ENCODE data around the gene HK2.

Gene HK2

GRCh38 chr2:74922592-74923227, 88.8 kb downstream of the HK2 start:
- H3K79me2 ChIP-seq (ENCODE audit: insufficient read depth, low read length) = no peaks in the 10 kb centered on the region
- H3K9me3 ChIP-seq (ENCODE audit: insufficient read depth, low read depth, low read length) = no peaks in the 10 kb centered on the region
- TF ChIP-seq EZH2phosphoT487 (IDR thresholded peaks at IDR 0.05; ENCODE audit: borderline replicate concordance) = no peak
- TF ChIP-seq, protein P1, sequence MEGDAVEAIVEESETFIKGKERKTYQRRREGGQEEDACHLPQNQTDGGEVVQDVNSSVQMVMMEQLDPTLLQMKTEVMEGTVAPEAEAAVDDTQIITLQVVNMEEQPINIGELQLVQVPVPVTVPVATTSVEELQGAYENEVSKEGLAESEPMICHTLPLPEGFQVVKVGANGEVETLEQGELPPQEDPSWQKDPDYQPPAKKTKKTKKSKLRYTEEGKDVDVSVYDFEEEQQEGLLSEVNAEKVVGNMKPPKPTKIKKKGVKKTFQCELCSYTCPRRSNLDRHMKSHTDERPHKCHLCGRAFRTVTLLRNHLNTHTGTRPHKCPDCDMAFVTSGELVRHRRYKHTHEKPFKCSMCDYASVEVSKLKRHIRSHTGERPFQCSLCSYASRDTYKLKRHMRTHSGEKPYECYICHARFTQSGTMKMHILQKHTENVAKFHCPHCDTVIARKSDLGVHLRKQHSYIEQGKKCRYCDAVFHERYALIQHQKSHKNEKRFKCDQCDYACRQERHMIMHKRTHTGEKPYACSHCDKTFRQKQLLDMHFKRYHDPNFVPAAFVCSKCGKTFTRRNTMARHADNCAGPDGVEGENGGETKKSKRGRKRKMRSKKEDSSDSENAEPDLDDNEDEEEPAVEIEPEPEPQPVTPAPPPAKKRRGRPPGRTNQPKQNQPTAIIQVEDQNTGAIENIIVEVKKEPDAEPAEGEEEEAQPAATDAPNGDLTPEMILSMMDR (conservative IDR thresholded peaks at IDR 0.05; ENCODE audit: low read length) = no peak
- peak overlapping the region; percentile 14 for H3K4me2 ChIP-seq (ENCODE audit: low read depth, low read length, poor library complexity, severe bottlenecking)
- H3K4me1 ChIP-seq (ENCODE audit: insufficient read depth, low read length, poor library complexity, severe bottlenecking) = peaks cover 23% of the 10 kb centered on the region
- no peaks in the 10 kb centered on the region for H3K27me3 ChIP-seq (ENCODE audit: insufficient read depth, low read length, poor library complexity, severe bottlenecking)
- no peaks in the 10 kb centered on the region for H3F3A ChIP-seq (ENCODE audit: low read depth)
- no peak overlapping the region for H3K4me3 ChIP-seq (ENCODE audit: low read length, poor library complexity, severe bottlenecking)
- H4K20me1 ChIP-seq (ENCODE audit: insufficient read depth, low read length, poor library complexity, severe bottlenecking) = no peaks in the 10 kb centered on the region
- no peak overlapping the region for H3K9ac ChIP-seq (ENCODE audit: low read depth, low read length, poor library complexity, severe bottlenecking)
- H3K36me3 ChIP-seq (ENCODE audit: insufficient read depth, low read length) = no peaks in the 10 kb centered on the region
- peak overlapping the region; percentile 68; the same call in 1 of the 2 replicates for H2AFZ ChIP-seq (ENCODE audit: low read length)
- no peaks in the 10 kb centered on the region for H3K9me2 ChIP-seq (replicated peaks; ENCODE audit: low read depth, low read length)

- Histone ChIP-seq H3K4me2 (ENCODE audit: low read depth, low read length, poor library complexity, severe bottlenecking) (no peak overlapping the region), H3K79me2 (ENCODE audit: insufficient read depth, low read length) (no peaks in the 10 kb centered on the region), H3K9ac (ENCODE audit: low read depth, low read length, poor library complexity, severe bottlenecking) (no peak overlapping the region), H3K27me3 (ENCODE audit: insufficient read depth, low read length, poor library complexity, severe bottlenecking) (no peaks in the 10 kb centered on the region), H3F3A (ENCODE audit: low read depth) (no peaks in the 10 kb centered on the region), H3K4me1 (ENCODE audit: insufficient read depth, low read length, poor library complexity, severe bottlenecking) (peaks cover 25% of the 10 kb centered on the region), H3K36me3 (ENCODE audit: insufficient read depth, low read length) (no peaks in the 10 kb centered on the region), H2AFZ (ENCODE audit: low read length) (no peak overlapping the region; the same call in 1 of the 2 replicates), H3K9me2 (replicated peaks; ENCODE audit: low read depth, low read length) (no peaks in the 10 kb centered on the region), H3K9me3 (ENCODE audit: insufficient read depth, low read depth, low read length) (no peaks in the 10 kb centered on the region), H3K4me3 (ENCODE audit: low read length, poor library complexity, severe bottlenecking) (no peak overlapping the region), H4K20me1 (ENCODE audit: insufficient read depth, low read length, poor library complexity, severe bottlenecking) (no peaks in the 10 kb centered on the region)
- TF ChIP-seq EZH2phosphoT487 (IDR thresholded peaks at IDR 0.05; ENCODE audit: borderline replicate concordance) = no peak
- TF ChIP-seq, protein P1 (conservative IDR thresholded peaks at IDR 0.05; ENCODE audit: low read length) = no peak
Measured at GRCh38 chr2:74924463-74925265, 90.7 kb downstream of the HK2 start.

DNA sequence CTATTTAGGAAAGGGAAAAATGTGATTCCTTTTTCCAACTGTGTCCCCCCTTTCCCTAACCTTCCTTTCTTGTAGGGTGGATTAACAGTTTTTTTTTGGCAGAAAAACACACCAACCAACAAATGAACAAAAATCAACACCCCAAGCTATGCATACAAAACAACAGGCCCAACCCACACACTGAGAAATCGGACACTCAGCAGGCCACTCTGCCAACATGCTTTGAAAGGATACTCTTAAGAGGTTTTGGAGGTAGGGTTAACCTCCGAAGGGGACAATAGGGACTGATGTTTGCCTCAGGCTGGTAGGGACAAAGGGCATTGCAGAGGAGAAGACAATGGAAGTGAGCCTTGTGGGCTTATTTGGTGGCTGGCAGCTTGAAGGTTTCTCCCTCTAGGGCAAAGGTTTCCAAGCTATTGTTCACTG, 91.4 kb downstream of the HK2 start:
- H3K79me2 ChIP-seq (ENCODE audit: insufficient read depth, low read length) = no peaks in the 10 kb centered on the region
- no peaks in the 10 kb centered on the region for H3K27me3 ChIP-seq (ENCODE audit: insufficient read depth, low read length, poor library complexity, severe bottlenecking)
- peak overlapping the region; percentile 24; the same call in 1 of the 2 replicates for H2AFZ ChIP-seq (ENCODE audit: low read length)
- no peaks in the 10 kb centered on the region for H3K9me3 ChIP-seq (ENCODE audit: insufficient read depth, low read depth, low read length)
- peaks cover 22% of the 10 kb centered on the region for H3K4me1 ChIP-seq (ENCODE audit: insufficient read depth, low read length, poor library complexity, severe bottlenecking)
- no peaks in the 10 kb centered on the region for H3K9me2 ChIP-seq (replicated peaks; ENCODE audit: low read depth, low read length)
- H3K4me3 ChIP-seq (ENCODE audit: low read length, poor library complexity, severe bottlenecking) = no peak overlapping the region
- H3K4me2 ChIP-seq (ENCODE audit: low read depth, low read length, poor library complexity, severe bottlenecking) = no peak overlapping the region
- TF ChIP-seq, protein P1 (conservative IDR thresholded peaks at IDR 0.05; ENCODE audit: low read length) = no peak
- TF ChIP-seq EZH2phosphoT487 (IDR thresholded peaks at IDR 0.05; ENCODE audit: borderline replicate concordance) = no peak
- H4K20me1 ChIP-seq (ENCODE audit: insufficient read depth, low read length, poor library complexity, severe bottlenecking) = no peaks in the 10 kb centered on the region
- H3F3A ChIP-seq (ENCODE audit: low read depth) = no peaks in the 10 kb centered on the region
- no peaks in the 10 kb centered on the region for H3K36me3 ChIP-seq (ENCODE audit: insufficient read depth, low read length)
- no peak overlapping the region for H3K9ac ChIP-seq (ENCODE audit: low read depth, low read length, poor library complexity, severe bottlenecking)

All from Loucy (cell line).